ENCODE measurements around the gene NR1D2.

Gene NR1D2

DNA sequence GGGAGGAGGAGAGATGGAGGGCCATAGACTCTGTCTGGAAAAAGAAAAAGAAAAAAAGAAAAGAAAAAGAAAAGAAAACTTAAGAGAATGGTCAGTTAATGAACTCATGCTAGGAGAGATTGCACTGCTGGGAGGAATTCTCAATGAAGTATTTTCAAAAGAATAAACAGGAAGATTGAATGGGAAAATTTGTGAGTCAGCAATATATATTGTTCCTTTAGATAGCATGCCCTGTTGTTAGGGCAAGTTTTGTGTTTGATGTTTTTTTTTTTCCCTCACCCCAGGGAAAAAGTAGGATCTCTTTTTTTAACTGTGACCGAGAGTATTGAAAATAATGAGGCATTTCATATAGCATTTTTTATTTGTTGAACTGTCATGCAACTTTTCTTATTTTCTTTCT lies 7.8 kb upstream of the NR1D2 start:
- H3K36me3 ChIP-seq (ENCODE audit: control insufficient read depth, low read length), result no peaks in the 10 kb centered on the region
- H4K20me1 ChIP-seq (ENCODE audit: control insufficient read depth, insufficient read depth, low read depth, low read length), result no peaks in the 10 kb centered on the region
- no peak overlapping the region for H3K27ac ChIP-seq (ENCODE audit: low read depth, low read length)
- no peaks in the 10 kb centered on the region for H3K9me3 ChIP-seq (ENCODE audit: control insufficient read depth, insufficient read depth, low read length)
- no peaks in the 10 kb centered on the region for H3F3A ChIP-seq (ENCODE audit: control insufficient read depth, insufficient read depth)
- no peak overlapping the region for H3K4me3 ChIP-seq (ENCODE audit: low read length)
- peaks cover 13% of the 10 kb centered on the region; the same call in 1 of the 2 replicates for H3K27me3 ChIP-seq (ENCODE audit: control insufficient read depth, low read length)
- no peaks in the 10 kb centered on the region for H3K4me1 ChIP-seq (ENCODE audit: control insufficient read depth, low read length)
- H3K4me2 ChIP-seq (ENCODE audit: low read length), result no peak overlapping the region
- H3K79me2 ChIP-seq (ENCODE audit: control insufficient read depth, low read length), result no peaks in the 10 kb centered on the region
- no peak for TF ChIP-seq EZH2phosphoT487 (IDR thresholded peaks at IDR 0.05; ENCODE audit: borderline replicate concordance, low read length)
- TF ChIP-seq, protein P1, sequence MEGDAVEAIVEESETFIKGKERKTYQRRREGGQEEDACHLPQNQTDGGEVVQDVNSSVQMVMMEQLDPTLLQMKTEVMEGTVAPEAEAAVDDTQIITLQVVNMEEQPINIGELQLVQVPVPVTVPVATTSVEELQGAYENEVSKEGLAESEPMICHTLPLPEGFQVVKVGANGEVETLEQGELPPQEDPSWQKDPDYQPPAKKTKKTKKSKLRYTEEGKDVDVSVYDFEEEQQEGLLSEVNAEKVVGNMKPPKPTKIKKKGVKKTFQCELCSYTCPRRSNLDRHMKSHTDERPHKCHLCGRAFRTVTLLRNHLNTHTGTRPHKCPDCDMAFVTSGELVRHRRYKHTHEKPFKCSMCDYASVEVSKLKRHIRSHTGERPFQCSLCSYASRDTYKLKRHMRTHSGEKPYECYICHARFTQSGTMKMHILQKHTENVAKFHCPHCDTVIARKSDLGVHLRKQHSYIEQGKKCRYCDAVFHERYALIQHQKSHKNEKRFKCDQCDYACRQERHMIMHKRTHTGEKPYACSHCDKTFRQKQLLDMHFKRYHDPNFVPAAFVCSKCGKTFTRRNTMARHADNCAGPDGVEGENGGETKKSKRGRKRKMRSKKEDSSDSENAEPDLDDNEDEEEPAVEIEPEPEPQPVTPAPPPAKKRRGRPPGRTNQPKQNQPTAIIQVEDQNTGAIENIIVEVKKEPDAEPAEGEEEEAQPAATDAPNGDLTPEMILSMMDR (IDR thresholded peaks at IDR 0.05; ENCODE audit: low read depth, low read length, poor library complexity, severe bottlenecking), result no peak
- H3K9me2 ChIP-seq (replicated peaks; ENCODE audit: control insufficient read depth, low read length), result no peaks in the 10 kb centered on the region

DNA sequence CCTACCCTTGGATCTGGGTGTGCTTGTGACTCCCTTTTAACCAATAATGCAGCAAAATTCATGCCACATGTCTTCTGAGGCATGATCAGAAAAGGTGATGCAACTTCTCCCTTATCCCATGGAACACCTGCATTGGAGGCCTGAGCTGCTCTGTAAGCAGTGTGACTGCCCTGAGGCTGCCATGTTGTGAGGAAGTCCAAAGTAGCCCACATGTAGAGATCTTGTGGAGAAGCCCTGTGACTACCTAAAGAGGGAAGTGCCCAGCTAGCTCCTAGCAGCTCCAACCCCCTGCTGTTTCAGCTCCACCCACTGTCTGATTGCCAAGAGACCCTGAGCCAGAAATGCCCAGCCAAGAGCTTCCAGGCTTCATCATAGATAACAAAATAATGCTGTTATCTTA lies 6.4 kb upstream of the NR1D2 start:
- TF ChIP-seq, protein P1 (IDR thresholded peaks at IDR 0.05; ENCODE audit: low read depth, low read length, poor library complexity, severe bottlenecking), result no peak
- TF ChIP-seq EZH2phosphoT487 (IDR thresholded peaks at IDR 0.05; ENCODE audit: borderline replicate concordance, low read length), result no peak
- Histone ChIP-seq H3K4me3 (ENCODE audit: low read length) (no peak overlapping the region), H3K9me3 (ENCODE audit: control insufficient read depth, insufficient read depth, low read length) (no peaks in the 10 kb centered on the region), H3K27me3 (ENCODE audit: control insufficient read depth, low read length) (peaks cover 15% of the 10 kb centered on the region), H3K4me2 (ENCODE audit: low read length) (no peak overlapping the region), H3K9me2 (replicated peaks; ENCODE audit: control insufficient read depth, low read length) (no peaks in the 10 kb centered on the region), H3K79me2 (ENCODE audit: control insufficient read depth, low read length) (no peaks in the 10 kb centered on the region), H3K4me1 (ENCODE audit: control insufficient read depth, low read length) (peaks cover under 1% of the 10 kb centered on the region; the same call in 1 of the 2 replicates), H3K36me3 (ENCODE audit: control insufficient read depth, low read length) (no peaks in the 10 kb centered on the region), H4K20me1 (ENCODE audit: control insufficient read depth, insufficient read depth, low read depth, low read length) (no peaks in the 10 kb centered on the region), H3K27ac (ENCODE audit: low read depth, low read length) (no peak overlapping the region), H3F3A (ENCODE audit: control insufficient read depth, insufficient read depth) (peaks cover 4% of the 10 kb centered on the region; the same call in 1 of the 2 replicates)

DNA sequence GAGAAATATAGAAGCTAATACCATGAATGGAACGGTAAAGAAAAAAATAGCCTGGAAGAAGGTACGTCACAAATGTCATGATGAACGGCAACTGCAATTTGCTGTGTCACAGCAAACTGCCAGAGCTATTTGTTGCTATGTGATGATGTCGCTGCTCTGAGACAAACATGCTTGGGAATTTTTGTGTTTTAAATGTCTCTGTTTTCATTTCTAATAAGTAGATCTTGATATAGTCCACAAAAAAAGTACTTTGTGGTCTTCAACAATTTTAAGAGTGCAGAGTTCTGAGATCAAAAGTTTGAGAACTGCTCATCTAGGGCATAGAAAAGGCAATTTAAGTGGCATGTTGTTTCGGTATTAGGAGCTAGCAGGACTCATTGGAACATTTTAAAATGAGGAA lies 4.3 kb upstream of the NR1D2 start:
- no peak overlapping the region for H3K4me3 ChIP-seq (ENCODE audit: low read length)

More for the DNA sequence above, 4.3 kb upstream of the NR1D2 start:
- no peak overlapping the region for H3K4me2 ChIP-seq (ENCODE audit: low read length)
- no peaks in the 10 kb centered on the region for H4K20me1 ChIP-seq (ENCODE audit: control insufficient read depth, insufficient read depth, low read depth, low read length)
- no peak overlapping the region for H3K27ac ChIP-seq (ENCODE audit: low read depth, low read length)
- H3K36me3 ChIP-seq (ENCODE audit: control insufficient read depth, low read length), result no peaks in the 10 kb centered on the region
- H3K79me2 ChIP-seq (ENCODE audit: control insufficient read depth, low read length), result no peaks in the 10 kb centered on the region
- peaks cover 12% of the 10 kb centered on the region; the same call in 1 of the 2 replicates for H3F3A ChIP-seq (ENCODE audit: control insufficient read depth, insufficient read depth)
- no peaks in the 10 kb centered on the region for H3K9me2 ChIP-seq (replicated peaks; ENCODE audit: control insufficient read depth, low read length)
- H3K27me3 ChIP-seq (ENCODE audit: control insufficient read depth, low read length), result peaks cover 23% of the 10 kb centered on the region
- TF ChIP-seq, protein P1 (IDR thresholded peaks at IDR 0.05; ENCODE audit: low read depth, low read length, poor library complexity, severe bottlenecking), result no peak
- no peak for TF ChIP-seq EZH2phosphoT487 (IDR thresholded peaks at IDR 0.05; ENCODE audit: borderline replicate concordance, low read length)
- H3K9me3 ChIP-seq (ENCODE audit: control insufficient read depth, insufficient read depth, low read length), result no peaks in the 10 kb centered on the region
- peaks cover 10% of the 10 kb centered on the region for H3K4me1 ChIP-seq (ENCODE audit: control insufficient read depth, low read length)

Measured in DOHH2 (cell line).